Neural crest cell (in vitro differentiated cells): ENCODE data around the gene FIGN. TPM values are rescaled to one million over a fixed set of nuclear protein-coding genes. Genes with fewer than 3 reads are reported as not detected.

ENCODE experiments used
- DNase-seq: peaks from one replicate; pipeline ENCODE4 v3.0.0; 2021; ENCODE audit warnings: low read depth, mixed read lengths, low spot score
- H3K27ac Mint-ChIP-seq: one replicate; pipeline ENCODE4 v1.8.0; 2021; ENCODE audit warnings: mild to moderate bottlenecking, mixed read lengths; ENCODE audit not compliant: unreplicated experiment
- H3K27me3 Mint-ChIP-seq: 2 replicates; pipeline ENCODE4 v1.8.0; 2021; ENCODE audit warnings: low read depth, mild to moderate bottlenecking, mixed read lengths
- H3K36me3 Mint-ChIP-seq: 2 replicates; pipeline ENCODE4 v1.8.0; 2021; ENCODE audit warnings: low read depth, mild to moderate bottlenecking, mixed read lengths
- H3K4me1 Mint-ChIP-seq: 2 replicates; pipeline ENCODE4 v1.8.0; 2021; ENCODE audit warnings: mixed read lengths
- H3K4me3 Mint-ChIP-seq: one replicate; pipeline ENCODE4 v1.8.0; 2021; ENCODE audit warnings: mild to moderate bottlenecking, mixed read lengths
- H3K9me3 Mint-ChIP-seq: 2 replicates; pipeline ENCODE4 v1.8.0; 2021; ENCODE audit warnings: mixed read lengths
- total RNA-seq: library from RNA; stranded (reverse); gene quantifications from 2 replicates; pipeline ENCODE4 v1.2.1, GENCODE V29; 2021
- TF ChIP-seq, protein P1 (sequence below): fragments of 200-600 bp; sonication (generic); conservative IDR thresholded peaks from 2 replicates; pipeline ENCODE4 v1.5.0; 2021; ENCODE audit warnings: antibody characterized with exemption, mild to moderate bottlenecking

FIGN gene
- total RNA-seq, 1 donor from 2014 or later = 57.3 TPM

DNA sequence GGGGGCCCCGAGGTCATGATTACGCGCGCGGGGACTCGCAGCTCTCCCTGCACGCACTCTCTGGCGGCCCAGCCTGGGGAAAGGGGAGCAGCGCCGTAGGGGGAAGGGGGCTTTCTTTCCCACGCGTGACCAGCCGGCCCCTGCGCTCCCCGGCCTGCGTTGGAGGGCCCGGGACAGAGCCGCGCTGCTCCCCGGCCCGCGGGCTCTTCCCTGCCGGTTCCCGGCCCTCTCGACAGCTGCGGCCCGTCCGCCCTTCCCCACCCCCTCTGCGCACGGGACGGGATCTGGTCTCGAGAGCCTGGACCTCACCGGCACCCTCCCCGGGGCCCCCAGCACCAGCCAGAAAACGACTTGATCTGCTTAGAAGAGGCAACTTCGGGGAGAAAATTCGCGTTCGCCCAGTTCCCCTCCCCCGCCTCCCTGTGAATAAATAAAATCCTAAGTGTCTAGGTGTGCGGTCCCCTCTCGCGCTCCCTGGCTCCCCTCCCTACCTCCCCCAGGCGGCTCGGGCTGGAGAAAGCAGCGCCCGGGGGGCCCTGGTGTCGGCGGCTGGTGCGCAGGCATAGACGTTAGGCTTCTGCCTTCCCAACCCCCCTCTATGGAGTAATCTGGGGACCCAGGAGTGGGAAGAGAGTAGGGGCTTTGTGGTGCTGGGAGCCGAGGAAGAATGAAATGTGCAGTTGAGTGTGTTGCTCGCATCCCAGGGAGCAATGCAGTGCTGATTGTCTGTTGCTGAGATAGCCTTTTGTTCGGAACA, 803 bp upstream of the FIGN start:
- H3K27ac Mint-ChIP-seq = peak overlapping the region; percentile 67
- TF ChIP-seq, protein P1, sequence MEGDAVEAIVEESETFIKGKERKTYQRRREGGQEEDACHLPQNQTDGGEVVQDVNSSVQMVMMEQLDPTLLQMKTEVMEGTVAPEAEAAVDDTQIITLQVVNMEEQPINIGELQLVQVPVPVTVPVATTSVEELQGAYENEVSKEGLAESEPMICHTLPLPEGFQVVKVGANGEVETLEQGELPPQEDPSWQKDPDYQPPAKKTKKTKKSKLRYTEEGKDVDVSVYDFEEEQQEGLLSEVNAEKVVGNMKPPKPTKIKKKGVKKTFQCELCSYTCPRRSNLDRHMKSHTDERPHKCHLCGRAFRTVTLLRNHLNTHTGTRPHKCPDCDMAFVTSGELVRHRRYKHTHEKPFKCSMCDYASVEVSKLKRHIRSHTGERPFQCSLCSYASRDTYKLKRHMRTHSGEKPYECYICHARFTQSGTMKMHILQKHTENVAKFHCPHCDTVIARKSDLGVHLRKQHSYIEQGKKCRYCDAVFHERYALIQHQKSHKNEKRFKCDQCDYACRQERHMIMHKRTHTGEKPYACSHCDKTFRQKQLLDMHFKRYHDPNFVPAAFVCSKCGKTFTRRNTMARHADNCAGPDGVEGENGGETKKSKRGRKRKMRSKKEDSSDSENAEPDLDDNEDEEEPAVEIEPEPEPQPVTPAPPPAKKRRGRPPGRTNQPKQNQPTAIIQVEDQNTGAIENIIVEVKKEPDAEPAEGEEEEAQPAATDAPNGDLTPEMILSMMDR = peak; percentile 42
- DNase-seq = peak; percentile 65
- H3K9me3 Mint-ChIP-seq = no peaks in the 10 kb centered on the region
- H3K36me3 Mint-ChIP-seq = no peaks in the 10 kb centered on the region
- peak overlapping the region; percentile 87 for H3K4me3 Mint-ChIP-seq
- peaks cover 40% of the 10 kb centered on the region for H3K4me1 Mint-ChIP-seq
- H3K27me3 Mint-ChIP-seq = no peaks in the 10 kb centered on the region

DNA sequence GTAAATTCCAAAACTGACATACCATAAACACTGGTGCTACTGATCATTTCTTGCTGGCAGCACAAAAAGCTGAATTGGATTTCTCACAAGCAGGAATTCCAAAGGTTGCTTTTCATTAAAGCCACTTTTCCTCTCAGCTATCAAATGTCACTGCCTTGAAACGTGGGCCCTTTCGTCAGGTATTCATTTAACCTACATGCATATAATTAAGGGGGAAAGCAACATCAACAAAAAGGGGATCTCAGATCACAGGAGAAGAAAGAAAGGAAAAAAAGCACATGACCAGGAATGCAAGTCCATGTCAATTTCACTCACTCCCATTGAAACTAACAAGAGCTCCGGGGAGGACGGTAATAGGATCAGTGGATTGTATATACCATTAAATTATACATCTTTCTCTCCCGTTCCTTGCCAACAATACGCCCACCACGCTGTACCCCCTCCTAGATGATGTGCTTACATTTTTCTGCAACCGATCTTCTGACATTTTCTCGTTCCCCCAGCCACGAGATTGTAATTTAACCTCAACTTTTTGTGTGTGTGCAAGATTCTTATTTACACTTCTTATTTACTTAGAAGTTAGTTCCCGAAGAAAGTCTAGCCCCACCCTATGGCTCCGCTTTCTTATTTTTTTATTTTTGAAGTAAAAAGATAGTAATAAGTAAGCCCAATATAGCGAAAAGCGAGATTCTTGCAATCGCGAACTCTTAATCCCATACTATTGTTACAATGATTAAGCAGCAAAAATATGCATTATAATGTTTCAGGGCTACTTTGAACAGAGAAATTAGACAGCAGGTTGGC, 725 bp downstream of the FIGN start:
- no peaks in the 10 kb centered on the region for H3K36me3 Mint-ChIP-seq
- TF ChIP-seq, protein P1 = no peak
- H3K4me1 Mint-ChIP-seq = peaks cover 50% of the 10 kb centered on the region
- no peaks in the 10 kb centered on the region for H3K27me3 Mint-ChIP-seq
- no peaks in the 10 kb centered on the region for H3K9me3 Mint-ChIP-seq
- no peak for DNase-seq
- H3K4me3 Mint-ChIP-seq = peak overlapping the region; percentile 95
- peak overlapping the region; percentile 63 for H3K27ac Mint-ChIP-seq

DNA sequence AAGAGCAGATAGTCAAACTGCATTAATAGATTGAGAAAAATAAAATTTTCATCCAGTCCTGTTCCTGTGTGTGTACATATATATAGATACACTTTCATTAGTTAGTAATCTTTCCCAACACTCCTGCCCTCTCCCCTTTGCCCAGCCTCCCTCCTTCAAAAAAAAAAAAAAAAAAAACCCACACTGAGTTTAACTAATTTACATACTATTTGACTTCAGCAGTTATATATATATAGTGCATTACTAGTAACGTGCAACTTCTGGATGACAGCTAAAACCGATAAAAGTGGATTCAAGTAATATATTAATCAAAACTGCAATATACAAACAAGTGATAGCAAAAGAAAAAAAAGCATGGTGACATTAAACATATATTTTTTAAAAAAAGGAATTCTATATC, 1.4 kb downstream of the FIGN start:
- H3K4me1 Mint-ChIP-seq = peaks cover 50% of the 10 kb centered on the region
- H3K4me3 Mint-ChIP-seq = peak overlapping the region; percentile 95
- DNase-seq = no peak
- no peaks in the 10 kb centered on the region for H3K27me3 Mint-ChIP-seq
- H3K27ac Mint-ChIP-seq = no peak overlapping the region
- H3K36me3 Mint-ChIP-seq = no peaks in the 10 kb centered on the region
- TF ChIP-seq, protein P1 = no peak
- H3K9me3 Mint-ChIP-seq = no peaks in the 10 kb centered on the region

DNA sequence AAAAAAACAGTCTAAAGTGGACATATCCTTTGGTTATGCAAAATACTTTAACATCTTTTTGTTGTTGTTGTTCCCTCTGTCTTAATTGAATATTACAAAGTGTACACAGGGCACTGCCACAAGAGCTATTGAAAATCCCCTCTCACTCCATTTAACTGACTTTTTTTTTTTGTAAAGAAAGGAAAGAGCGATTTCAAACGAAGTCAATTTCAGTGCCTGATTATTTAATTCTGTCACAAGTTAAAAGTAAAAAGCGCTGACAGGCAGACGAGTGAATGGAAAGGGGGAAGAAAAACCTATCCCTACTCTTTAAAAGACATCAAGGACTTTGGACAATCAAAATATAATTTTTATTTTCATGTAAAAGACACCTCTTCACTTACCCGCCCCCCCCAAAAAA, 1.9 kb downstream of the FIGN start:
- Mint-ChIP-seq H3K4me1 (peaks cover 50% of the 10 kb centered on the region), H3K4me3 (peak overlapping the region; percentile 95), H3K9me3 (no peaks in the 10 kb centered on the region), H3K27me3 (no peaks in the 10 kb centered on the region), H3K36me3 (no peaks in the 10 kb centered on the region), H3K27ac (peak overlapping the region; percentile 79)
- TF ChIP-seq, protein P1 = no peak
- DNase-seq = no peak

DNA sequence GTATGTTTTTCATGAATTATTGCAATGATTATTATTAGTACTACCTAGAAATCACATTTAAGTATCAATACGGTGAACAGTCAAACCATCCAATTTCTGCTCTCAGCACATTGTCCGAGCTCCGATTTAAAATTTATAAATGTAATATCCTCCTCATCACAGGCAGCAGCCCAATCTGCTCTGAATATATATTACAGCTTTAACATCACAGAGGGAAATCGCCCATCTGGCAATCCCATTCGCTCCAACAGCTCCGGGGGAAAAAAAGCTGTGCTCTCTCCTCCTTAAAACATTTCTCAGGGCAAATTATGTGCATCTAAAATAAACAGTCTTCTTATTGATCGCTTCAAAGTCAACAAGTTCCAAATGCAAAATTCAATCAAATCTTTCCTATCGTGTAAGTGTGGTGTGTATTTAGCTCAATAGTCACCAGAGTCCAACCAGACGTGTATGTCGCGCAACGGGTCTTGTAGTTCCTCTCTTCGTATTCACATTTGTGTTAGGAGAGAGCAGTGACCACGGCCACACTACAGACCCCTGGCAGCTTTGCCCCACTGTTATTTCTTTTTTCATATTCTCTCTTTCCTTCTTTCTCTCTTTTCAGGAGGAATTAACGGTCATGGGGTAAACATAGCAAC, 2.4 kb downstream of the FIGN start:
- H3K36me3 Mint-ChIP-seq = no peaks in the 10 kb centered on the region
- H3K4me3 Mint-ChIP-seq = peak overlapping the region; percentile 95
- no peaks in the 10 kb centered on the region for H3K27me3 Mint-ChIP-seq
- H3K9me3 Mint-ChIP-seq = no peaks in the 10 kb centered on the region
- peak overlapping the region; percentile 79 for H3K27ac Mint-ChIP-seq
- peak; percentile 10 for DNase-seq
- H3K4me1 Mint-ChIP-seq = peaks cover 51% of the 10 kb centered on the region
- TF ChIP-seq, protein P1 = no peak
